GM11168 (cell line): ENCODE measurements around the gene CENPV.
"Not testable (repeated sequence)": the region's sequence is repeated elsewhere in the genome, so short reads cannot be mapped to it uniquely, and the experiment has no call there.

Source experiments
- in situ Hi-C: fragments of 300-500 bp; cut with MboI; formaldehyde crosslinking; loops from one replicate; pipeline ENCODE4 v1.12.0; 2022; ENCODE audit warnings: low sequenced_read_pairs; ENCODE audit not compliant: unreplicated experiment

CENPV gene

DNA sequence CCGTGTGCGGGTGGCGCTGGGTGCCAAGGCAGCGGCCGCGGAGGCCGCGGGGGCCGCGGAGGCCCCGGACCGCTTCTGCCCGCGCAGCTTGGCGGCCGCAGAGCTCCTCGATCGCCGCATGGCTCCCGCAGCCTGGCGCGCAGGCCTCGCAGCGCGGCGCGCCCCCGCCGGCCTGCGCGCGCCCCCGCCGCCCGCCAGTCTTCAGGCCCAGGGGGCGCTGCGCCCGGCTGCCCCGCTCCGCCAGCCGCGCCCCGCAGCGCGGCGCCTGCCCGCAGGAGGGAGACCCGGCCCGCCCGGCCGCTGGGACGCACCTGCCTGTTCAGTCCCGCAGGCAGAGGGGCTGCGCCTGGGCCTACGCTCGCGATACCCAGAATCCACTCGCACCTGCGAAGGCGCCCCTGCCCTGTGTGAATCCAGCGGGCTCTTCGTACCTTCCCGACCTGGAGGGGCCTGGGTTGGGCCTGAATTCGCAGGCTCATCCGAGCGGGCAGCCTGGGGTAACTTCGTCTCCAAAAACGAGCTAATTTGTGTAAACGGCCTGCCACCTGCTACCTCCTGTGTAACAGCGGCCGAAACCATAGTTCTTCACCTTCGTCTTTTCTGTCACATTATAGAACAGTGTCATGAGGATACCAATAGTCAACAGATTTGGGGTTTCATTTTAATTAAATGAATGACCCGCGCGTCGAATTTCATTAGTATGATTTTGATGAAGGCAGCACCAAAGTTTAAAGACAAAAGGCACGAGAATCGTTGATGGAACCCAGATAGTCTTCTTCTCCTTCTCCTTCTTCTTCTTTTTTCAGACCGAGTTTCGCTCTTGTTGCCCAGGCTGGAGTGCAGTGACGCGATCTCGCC is at the start of gene CENPV:
Gene CENPV (minus strand): TSS at position 153 of the 858 bp plus-strand sequence. CDS start 33 bp downstream, at position 120.
- in situ Hi-C loops, result no loop called here

DNA sequence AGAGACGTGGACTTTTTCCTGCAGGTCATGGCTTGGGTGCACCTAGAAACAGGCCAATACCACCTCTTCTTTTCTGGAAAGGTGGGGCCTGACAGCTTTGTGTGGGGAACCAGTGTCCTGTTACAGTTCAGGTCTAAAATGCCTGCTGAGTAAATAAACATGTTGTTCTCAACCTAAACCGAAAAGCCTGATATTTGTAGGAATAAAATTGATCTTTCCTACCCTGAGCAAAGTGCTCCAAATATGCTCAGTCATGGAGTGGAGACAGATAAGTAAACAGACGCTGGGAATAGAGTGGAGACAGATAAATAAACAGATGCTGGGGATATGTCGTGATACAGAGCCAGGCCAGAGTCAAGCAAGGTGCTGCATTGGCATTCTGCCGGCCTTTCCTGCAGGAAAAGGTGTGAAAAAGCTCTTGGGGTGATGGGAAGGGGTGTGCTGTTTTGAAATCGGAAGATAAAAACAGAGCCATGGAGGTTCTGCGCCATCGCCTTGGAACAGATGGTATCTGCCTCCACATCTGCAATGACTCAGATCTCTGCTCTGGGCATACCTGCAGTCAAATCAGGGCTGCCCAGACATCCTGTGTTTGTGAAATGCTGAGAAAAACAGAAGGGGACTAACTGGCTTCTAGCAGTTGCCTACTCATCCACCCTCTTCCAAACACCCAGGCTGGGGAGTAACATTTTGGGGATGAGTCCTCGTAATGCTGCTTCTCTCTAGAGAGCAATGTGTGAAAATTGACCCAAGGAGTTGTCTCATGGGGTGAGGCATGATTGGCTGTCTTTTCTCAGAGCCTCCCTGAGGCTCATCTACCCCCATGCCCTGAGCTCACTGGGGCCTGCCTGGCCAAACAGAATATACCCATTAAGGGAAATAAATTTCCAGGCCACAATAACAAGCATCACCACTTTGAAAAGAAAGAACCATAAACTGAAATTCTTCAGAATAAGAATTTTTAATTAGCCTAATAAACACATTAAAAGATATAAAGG is 45.3 kb upstream of the CENPV start:
- in situ Hi-C loops, result no loop called here

DNA sequence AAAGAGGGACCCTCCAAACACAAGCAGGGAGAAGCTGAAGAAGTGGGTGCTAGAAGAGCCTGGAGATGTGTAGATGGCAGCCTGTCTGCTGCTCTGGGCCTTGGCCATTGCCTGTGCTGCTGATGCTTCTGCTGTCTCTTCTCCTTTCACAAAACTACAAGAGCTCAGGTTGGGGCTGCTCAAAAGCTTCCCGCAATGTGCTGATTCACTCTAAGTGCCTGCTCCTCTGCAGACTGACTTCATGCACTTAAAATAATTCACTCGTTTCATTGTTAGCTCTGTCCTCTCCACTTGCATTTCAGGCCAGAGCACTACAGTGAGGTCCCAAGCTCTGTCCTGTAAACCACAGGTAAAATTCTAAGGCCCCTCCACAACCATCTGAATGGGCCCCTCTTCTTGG is 43.4 kb upstream of the CENPV start:
- in situ Hi-C loops, result not testable (repeated sequence)

DNA sequence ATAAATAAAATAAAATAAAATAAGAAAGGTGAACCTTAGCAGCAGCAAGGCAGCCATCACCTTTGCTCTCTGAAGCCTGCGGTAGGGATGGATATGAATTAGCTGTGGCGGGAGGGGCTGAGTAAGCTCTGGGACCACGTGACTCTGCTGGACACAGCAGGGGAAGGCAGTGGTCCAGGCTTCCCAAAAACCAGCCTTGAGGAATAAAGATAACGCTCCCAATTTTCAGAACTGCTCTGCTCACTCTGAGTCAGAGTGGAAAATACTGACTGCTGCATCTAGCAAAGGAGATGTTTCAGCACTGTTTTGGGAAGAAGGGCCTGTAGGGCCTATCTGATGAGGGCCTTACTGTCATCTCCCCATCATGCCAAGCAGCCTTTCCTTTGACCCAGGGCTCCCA is 42.6 kb upstream of the CENPV start:
- in situ Hi-C loops, result not testable (repeated sequence)

DNA sequence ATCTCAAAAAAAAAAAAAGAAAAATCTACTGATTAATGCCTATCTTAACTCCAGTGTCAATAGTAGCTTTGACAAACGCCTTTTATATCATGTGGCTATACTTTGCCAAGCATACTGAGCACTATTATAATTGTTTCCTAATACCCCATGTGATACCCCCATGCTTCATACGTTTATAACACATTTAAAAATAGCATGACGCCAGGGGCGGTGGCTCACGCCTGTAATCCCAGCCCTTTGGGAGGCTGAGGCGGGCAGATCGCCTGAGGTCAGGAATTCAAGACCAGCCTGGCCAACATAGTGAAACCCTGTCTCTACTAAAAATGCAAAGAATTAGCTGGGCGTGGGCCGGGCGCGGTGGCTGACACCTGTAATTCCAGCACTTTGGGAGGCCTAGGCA is 39.2 kb upstream of the CENPV start:
- in situ Hi-C loops, result not testable (repeated sequence)

DNA sequence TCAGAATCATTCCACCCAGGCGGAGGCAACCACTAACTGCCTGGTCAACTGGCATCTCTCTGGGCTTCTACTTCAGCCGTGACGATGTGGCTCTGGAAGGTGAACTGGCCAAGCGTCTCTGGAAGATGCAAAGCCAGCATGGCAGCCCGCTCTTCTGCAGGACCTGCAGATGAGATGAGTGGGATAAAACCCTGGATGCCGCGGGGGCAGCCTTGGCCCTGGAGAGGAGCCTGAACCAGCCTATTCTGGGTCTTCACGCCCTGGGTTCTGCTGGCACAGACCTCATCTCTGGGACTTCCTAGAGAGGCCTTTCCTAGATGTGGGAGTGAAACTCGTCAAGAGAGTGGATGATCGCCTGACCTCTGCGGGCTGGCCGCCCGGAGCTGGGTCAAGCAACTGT is 38.2 kb upstream of the CENPV start:
- in situ Hi-C loops, result no loop called here

DNA sequence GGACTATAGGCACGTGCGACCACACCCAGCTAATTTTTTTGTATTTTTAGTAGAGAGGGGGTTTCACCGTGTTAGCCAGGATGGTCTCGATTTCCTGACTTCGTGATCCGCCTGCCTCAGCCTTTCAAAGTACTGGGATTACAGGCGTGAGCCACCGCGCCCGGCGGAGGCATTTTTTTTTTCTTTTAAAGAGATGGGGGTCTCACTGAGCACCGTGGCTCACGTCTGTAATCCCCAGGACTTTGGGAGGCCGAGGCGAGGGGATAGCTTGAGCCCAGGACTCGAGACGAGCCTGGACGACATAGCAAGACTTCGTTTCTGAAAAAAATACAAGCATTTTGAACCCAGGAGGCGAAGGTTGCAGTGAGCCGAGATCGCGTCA is 32.8 kb upstream of the CENPV start:
- in situ Hi-C loops, result not testable (repeated sequence)

DNA sequence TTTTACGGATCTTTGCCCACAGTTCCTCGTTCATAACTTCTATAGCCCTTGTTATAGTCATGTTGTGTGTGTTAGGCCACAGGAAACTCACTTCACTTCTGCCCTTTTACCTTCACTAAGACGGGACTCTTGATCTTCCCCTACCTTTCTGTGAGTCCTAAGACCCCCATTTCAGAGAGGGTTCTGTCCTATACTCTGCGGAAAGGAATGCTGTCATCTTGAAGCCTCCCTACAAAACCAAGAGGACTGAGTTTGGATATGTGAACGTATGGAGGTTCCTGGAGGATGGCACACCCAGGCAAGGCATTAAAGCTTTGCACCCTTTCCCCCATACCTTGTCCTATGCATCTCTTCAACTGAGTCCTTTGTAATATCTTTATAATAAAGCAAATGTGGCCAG is 31.3 kb upstream of the CENPV start:
- in situ Hi-C loops, result no loop called here

DNA sequence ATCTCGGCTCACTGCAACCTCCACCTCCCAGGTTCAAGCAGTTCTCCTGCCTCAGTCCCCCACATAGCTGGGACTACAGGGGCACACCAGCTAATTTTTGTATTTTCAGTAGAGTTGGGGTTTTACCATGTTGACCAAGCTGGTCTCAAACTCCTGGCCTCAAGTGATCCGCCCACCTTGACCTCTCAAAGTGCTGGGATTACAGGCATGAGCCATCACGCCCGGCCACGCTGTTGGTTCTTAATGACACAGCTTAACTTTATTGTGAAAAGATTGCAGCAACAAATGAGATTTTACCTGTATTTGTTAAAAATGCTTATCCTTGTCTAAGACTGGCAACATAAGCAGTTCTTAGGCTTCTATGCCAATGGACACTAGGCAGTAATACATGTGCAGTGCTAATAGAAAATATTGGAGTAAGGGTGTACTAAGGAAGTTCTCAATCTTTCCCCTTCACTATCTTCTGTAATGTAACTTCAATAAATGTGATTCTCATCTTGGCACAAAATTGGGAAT is 30.6 kb upstream of the CENPV start:
- in situ Hi-C loops, result no loop called here

DNA sequence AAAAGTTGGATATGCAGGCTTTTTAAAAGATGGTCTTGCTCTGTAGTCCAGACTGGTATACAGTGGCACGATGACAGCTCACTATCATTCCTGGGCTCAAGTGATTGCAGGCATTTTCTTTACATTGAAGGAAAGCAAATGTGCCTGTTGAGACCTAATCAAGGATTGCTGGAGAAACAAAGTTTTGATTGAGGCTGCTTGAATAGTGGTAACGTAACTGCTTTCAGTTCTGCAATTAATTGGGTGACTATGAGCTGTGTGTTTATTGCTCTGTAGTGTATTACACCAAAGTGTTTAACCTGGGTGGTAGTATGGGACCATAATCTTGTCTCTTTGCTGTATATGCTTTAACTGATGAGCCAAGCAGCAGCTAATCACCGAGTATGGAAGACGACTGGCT is 29.9 kb upstream of the CENPV start:
- in situ Hi-C loops, result no loop called here

DNA sequence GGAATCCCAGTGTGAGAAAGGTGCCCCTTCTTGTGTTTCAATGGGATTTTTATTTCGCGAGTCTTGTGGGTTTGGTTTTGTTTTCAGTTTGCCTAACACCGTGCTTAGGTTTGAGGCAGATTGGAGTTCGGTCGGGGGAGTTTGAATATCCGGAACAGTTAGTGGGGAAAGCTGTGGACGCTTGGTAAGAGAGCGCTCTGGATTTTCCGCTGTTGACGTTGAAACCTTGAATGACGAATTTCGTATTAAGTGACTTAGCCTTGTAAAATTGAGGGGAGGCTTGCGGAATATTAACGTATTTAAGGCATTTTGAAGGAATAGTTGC is 28.2 kb upstream of the CENPV start:
- in situ Hi-C loops, result no loop called here

DNA sequence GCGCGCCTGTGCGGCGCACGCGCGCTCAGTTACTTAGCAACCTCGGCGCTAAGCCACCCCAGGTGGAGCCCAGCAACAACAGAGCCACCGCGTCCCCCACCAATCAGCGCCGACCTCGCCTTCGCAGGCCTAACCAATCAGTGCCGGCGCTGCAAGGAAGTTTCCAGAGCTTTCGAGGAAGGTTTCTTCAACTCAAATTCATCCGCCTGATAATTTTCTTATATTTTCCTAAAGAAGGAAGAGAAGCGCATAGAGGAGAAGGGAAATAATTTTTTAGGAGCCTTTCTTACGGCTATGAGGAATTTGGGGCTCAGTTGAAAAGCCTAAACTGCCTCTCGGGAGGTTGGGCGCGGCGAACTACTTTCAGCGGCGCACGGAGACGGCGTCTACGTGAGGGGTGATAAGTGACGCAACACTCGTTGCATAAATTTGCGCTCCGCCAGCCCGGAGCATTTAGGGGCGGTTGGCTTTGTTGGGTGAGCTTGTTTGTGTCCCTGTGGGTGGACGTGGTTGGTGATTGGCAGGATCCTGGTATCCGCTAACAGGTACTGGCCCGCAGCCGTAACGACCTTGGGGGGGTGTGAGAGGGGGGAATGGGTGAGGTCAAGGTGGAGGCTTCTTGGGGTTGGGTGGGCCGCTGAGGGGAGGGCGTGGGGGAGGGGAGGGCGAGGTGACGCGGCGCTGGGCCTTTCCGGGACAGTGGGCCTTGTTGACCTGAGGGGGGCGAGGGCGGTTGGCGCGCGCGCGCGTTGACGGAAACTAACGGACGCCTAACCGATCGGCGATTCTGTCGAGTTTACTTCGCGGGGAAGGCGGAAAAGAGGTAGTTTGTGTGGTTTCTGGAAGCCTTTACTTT is 27.6 kb upstream of the CENPV start, which contains the start of gene UBB:
Gene UBB (plus strand): TSS at position 452 of the 856 bp plus-strand sequence. CDS start 817 bp downstream, outside the sequence.
- in situ Hi-C loops, result no loop called here

DNA sequence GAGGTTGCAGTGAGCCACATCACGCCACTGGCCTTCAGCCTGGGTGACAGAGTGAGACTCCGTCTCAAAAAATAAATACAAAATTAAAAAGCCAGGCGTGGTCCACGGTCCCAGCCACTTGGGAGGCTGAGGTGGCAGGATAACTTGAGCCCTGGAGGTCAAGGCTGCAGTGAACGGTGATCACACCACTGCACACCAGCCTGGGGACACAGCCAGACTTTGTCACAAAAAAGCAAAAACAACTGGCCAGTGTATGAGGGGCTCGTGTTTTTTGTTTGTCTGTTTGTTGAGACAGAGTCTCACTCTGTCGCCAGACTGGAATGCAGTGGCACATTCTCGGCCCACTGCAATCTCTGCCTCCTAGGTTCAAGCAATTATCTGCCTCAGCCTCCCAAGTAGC is 26.4 kb upstream of the CENPV start:
- in situ Hi-C loops, result loop anchor here (5.0 kb wide), 1 partner anchor 38 kb away; the partner anchor contains the start of gene TRPV2

DNA sequence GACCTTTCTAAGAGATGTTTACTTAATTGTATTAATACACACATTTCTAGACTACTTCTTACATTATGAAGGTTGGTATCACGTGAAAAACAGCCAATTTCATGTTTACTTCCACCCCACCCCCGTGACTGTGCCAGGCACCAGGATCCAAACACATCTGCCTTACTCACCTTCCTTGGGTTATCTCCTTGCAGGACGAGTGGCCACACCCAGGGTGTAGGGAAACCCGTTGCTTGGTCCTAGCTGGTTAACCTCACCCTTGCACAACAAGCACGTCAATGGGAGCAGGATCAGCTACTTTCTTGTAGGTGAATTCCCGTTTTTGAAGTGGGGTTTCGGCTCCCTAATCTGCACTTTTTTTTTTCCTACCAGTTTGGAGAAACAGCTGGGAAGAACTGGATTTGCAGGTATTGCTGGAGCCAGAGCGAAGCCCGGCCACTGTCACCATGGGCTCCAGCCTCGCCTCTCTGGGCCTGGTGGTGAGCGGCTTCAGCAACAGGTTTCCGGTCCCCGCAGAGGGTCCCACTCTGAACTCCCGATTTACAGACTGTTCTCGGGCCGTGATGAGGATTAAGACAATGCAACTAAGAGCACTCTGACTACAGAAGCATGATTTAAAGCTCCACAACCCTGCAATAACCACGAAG is 25.5 kb upstream of the CENPV start:
- in situ Hi-C loops, result loop anchor here (5.0 kb wide), 1 partner anchor 39 kb away; the partner anchor contains the start of gene TRPV2

DNA sequence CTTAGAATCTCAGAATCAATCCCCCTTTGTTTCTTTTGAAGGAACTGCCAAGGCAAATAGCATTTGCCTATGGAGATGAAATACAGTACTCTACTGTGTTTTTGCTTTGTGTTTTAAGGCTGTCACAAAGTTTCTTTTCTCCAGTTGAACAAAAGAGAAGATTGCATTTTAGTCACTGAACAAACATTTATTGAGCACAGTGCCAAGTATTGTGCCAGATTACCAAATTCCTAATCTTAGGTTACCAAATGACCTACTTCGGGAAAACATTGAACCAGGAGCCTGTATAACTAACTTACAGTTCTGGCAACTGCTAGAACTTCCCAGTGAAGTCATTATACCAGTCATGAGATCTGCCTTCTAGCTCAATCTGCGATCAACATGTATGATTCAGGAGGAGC is 24.7 kb upstream of the CENPV start:
- in situ Hi-C loops, result loop anchor here (5.0 kb wide), 1 partner anchor 39 kb away; the partner anchor contains the start of gene TRPV2

DNA sequence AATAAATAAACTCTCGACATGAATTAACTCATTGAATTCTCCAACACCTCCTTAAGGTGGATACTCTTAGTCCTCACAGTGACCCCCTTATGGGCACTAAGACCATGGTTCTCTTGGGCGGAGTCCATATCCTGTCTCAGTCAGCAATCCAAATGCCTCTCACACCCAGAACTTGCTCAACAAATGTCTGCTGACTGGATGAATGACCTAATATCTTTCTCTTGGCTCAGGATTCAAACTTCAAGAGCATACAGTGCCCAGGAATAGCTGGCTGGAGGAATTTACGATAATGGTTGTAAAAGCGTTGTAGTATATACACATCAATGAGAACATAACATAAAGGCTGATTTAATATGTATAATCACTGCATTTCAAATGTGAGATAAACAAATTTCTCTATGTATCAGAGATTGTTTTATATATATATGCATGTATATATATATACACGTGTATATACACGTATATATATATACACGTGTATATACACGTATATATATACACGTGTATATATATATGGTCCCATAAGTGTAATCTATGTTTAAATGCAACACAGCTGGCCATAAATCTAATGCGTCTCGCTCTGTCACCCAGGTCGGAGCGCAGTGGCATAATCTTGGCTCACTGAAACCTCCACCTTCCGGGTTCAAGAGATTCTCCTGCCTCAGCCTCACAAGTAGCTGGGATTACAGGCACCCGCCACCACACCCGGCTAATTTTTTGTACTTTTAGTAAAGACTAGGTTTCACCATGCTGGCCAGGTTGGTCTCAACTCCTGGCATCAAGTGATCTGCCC is 21.1 kb upstream of the CENPV start:
- in situ Hi-C loops, result no loop called here

DNA sequence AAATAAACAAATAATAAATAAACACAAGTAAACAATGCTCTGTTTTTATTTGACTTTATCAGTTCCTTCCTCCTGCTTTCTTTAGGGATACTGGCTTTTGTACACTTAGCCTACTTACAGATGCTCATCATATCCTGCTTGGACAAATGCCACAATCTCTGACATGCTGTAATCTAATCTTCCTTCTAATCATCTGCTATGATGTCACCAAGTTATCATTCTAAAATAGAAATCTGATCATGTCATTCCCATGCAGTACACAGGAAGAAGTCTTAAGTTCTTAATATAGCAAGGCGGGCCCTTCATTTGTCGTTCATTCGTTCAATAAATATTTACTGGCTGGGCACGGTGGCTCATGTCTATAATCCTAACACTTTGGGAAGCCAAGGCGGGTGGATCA is 18.5 kb upstream of the CENPV start:
- in situ Hi-C loops, result no loop called here

DNA sequence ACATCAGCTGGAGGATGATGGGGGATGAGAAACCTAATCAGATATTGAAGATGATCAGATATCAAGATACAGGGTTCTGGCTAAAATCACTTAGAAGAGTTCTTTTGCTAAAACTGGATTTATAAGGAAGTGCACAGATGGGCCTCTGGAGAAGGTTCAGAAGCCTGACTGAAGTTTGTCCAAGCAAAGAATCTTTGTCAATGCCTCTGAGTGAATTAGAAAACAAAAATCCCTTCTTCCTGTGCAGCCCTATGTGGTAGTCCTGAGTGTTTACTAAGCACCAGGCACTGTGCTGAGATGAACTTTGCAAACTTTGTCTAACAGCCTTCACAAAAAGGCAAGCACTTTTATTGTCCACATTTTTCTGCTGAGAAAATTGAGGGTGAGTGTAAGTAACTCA is 11.4 kb upstream of the CENPV start:
- in situ Hi-C loops, result loop anchor here (10.0 kb wide), 1 partner anchor 160 kb away; no protein-coding TSS in a partner anchor
